Right forelimb (tissue), 1 donor: ENCODE data around the gene ANKS1B.

Source experiments
- DNase-seq: peaks from one replicate; pipeline ENCODE4 v3.0.0-alpha.2; 2018

Gene ANKS1B

DNA sequence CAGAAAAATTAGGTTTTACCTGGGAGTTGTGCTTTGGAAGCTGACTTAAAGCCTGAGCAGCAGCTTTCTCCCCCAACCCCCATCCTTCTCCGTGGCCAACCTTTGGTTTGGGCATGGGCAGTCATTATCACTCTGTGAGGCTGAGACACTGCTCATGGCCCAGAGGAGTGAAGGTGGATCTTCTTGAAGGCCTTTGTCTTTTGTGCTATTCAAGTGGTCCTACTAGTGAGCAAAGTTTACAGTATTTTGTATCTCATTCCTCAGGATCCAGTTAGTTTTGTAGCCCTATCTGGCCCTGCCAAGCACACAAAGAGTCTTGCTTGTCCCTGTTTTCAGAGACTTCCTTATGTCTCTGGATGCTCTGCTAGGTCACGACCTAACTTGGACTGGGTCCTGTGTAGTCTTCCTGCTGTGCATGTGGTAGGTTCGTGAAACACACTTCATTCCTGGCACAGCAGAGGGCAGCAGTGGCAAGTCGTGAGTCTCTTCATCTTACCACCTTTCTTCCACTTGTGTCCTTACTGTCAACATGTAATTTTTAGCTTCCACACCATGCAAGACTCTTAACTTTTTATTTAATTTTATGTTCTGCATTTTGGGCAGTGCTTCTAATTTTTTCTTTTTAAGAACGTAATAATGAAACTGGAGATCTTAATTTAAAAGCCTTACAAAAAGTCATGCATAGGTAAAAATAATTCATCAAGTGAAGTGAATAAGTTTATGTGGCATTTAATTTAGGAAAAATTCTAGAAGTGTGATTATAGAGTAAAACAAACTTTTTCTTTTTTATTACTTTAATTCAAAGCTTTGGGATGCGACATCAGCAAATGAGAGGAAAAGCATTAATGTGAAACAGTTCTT, 1285.9 kb downstream of the ANKS1B start:
- DNase-seq = no peak

DNA sequence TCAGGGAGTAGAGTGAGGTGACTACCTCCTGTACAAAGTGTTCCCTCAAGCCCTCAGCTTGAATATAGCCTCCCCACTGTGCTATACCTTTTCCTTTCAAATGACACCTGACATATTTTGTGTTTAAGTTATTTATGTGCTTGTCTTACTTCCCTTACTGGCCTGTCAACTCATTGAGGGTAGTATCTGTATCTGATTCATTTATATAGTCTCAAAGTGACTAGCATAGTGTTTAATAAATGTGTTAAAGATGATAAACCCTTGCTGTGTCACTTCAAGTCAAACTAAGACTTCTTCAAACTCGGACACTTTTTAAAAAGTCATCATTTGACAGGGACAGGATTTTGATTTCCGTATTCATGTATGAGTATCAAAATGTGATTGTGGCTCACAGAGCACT, 1287.5 kb downstream of the ANKS1B start:
- DNase-seq = no peak

DNA sequence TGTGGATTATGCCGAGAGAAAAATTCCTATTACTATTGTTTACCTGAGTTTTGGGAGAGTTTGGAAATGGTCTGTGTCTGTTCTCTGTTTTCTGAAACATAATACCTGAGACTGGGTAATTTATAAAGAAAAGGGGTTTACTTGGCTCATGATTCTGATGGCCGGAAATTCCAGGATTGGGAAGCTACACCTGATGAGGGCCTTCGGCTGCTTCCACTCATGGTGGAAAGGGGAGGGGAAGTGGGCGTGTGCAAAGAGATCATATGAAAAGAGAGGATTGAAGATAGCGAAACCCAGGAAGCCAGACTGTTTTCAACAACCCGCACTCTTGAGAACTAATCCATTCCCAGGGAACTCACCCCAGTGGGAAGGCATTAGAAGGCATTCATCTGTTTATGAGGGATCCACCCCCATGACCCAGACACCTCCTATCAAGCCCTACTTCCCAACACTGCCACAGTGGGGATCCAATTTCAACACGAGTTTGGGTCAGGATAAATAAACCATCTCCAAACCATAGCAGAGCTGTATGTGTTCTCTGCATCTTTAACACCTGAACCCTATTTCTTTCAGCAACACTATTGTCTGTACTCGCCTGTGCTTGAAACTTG, 1288.6 kb downstream of the ANKS1B start:
- no peak for DNase-seq

- no peak for DNase-seq
Measured at GRCh38 chr12:98691351-98691750, 1293.4 kb downstream of the ANKS1B start.

DNA sequence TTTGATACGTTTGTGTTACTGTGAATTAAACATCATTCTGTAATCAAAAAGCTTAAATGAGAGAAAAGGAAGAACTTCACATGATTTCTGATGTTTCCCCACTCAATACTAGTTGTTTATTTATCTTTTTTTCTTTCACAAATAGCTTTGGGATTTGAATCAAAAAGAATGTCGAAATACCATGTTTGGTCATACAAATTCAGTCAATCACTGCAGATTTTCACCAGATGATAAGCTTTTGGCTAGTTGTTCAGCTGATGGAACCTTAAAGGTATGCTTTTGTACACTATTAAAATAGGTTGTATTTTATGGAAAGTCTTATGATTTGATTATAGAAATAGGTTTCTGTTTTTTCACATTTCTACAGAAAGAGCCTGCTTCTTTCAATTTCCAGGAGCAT, 1298.1 kb downstream of the ANKS1B start:
- DNase-seq = no peak
